GM18502 (cell line): Measurements from ENCODE around the gene ARSD.
A peak's percentile ranks its signal among the peaks of the same experiment; 100 is the strongest.
"Not testable (repeated sequence)": the region's sequence is repeated elsewhere in the genome, so short reads cannot be mapped to it uniquely, and the experiment has no call there.

Source experiments
- ATAC-seq: cut with Tn5 transposase; IDR thresholded peaks from one replicate; pipeline ENCODE4 v1.9.1; 2021; ENCODE audit warnings: mild to moderate bottlenecking; ENCODE audit not compliant: unreplicated experiment, poor library complexity

Gene ARSD, protein sequence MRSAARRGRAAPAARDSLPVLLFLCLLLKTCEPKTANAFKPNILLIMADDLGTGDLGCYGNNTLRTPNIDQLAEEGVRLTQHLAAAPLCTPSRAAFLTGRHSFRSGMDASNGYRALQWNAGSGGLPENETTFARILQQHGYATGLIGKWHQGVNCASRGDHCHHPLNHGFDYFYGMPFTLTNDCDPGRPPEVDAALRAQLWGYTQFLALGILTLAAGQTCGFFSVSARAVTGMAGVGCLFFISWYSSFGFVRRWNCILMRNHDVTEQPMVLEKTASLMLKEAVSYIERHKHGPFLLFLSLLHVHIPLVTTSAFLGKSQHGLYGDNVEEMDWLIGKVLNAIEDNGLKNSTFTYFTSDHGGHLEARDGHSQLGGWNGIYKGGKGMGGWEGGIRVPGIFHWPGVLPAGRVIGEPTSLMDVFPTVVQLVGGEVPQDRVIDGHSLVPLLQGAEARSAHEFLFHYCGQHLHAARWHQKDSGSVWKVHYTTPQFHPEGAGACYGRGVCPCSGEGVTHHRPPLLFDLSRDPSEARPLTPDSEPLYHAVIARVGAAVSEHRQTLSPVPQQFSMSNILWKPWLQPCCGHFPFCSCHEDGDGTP

GRCh38 chrX:2928583-2929434 is at the start of gene ARSD:
Gene ARSD, minus strand, starts transcription at chrX:2929339. Its CDS starts 64 bp downstream, at chrX:2929275.
- peak; percentile 92 for ATAC-seq

DNA sequence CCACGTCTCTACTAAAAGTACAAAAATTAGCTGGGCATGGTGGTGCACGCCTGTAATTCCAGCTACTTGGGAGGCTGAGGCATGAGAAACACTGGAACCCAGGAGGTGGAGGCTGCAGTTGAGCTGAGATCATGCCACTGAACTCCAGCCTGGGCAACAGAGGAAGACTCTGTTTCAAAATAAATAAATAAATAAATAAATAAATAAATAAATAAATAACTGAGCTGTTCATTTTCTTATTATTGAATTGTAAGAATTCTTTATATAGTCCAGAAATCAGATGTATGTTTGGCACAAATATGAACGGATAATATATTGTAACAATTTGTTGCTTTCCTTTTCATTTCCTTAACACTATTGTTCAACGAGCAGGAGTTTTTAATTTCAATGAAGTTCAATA is 49.5 kb upstream of the ARSD start:
- not testable (repeated sequence) for ATAC-seq

GRCh38 chrX:2974961-2975360 is 45.8 kb upstream of the ARSD start:
- no peak for ATAC-seq

GRCh38 chrX:2972391-2972790 is 43.3 kb upstream of the ARSD start:
- no peak for ATAC-seq

DNA sequence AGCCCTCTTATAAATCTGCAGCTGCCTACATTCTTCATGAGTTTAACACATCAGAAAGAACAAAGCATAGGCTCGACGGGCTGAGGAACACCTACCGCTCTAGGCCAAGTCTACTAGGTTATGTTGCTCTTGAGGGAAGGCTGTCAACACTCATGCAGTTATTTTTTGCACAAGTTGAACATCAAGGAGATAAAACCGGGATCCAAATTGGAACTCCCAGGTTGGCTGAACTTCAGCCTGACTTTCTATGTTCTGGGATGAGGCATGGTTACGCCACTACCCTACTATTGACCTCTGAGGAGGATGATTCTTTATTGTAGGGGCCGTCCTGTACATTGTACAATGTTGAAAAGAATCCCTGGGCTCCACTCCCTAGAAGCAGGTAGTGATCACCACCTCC is 39.9 kb upstream of the ARSD start:
- no peak for ATAC-seq

- no peak for ATAC-seq
Observed at GRCh38 chrX:2967998-2968909, 39.1 kb upstream of the ARSD start.

DNA sequence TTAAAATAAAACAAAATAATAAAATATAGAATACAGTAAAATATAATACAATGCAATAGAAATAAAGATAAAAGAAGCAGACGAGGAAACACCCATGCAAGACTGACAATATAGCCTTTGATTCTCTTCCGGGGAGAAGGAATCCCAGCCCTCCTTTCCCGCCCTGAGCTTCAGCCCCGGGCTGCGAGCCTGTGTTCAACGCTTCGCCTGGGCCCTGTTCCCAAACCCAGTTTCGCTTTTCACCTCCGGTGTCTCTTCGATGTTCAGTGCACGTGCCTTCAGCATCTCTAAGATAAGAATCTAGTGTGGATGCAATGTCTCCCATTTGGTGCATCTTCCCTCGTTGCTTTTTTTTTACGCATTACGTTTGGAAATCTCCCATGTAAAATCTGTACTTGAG is 38.4 kb upstream of the ARSD start:
- ATAC-seq, result no peak

- ATAC-seq, result no peak
Observed at GRCh38 chrX:2967012-2967411, 37.9 kb upstream of the ARSD start.

DNA sequence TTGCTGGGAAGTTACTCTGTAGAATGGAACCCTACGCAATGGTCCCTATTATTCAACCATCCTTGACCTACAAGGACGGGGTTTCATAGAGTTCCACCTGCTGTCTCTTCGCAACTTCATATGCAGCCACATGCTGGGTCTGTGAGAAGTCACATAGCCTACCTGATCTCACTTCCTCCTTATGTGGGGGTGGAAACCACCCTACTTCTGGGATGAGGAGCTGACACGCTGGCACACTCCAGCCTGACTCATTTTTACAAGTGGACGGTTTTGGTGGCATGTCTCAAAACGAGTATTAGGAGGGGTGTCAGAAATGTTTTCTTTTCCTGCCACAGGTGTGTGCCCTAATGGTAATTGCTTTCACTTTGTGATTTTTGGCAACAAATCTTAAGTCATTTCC is 36.8 kb upstream of the ARSD start:
- peak; percentile 61 for ATAC-seq

DNA sequence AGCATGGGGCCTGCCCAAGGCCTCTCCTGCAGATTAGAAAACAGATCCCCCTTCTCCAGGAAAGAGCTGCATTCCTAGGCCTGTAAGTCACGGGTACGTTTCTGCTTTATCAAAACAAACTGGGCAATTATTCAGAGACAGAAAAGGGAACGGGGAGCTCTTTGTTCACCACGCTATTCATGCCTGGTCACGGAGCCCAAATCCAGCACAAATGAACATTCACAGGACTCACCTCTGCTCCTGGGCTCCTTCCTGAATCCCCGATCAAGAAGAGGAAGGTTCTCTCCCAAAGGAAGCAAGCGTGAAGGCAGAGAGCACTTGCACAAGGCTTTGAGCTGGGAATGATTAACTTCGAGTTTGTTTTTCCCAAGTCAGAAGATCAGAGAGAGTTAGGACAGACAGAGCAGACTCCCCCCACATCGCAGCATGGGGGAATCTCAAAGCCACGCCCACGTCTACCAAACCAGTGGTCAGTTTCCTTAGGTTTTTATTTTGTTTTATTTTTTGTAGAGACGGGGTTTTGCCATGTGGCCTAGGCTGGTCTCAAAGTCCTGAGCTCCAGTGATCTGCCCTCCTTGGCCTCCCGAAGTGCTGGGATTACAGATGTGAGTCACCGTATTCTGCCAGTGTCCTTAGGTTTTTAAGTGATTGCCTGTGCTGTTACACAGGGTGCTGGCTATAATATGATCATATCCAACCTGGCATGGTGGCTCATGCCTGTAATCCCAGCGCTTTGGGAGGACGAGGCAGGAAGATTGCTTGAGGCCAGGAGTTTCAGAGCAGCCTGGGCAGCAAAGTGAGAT is 35.1 kb upstream of the ARSD start:
- ATAC-seq, result not testable (repeated sequence)

GRCh38 chrX:2963449-2963848 is 34.3 kb upstream of the ARSD start:
- not testable (repeated sequence) for ATAC-seq

GRCh38 chrX:2962381-2962780 is 33.2 kb upstream of the ARSD start:
- no peak for ATAC-seq

GRCh38 chrX:2960861-2961515 is 31.8 kb upstream of the ARSD start:
- no peak for ATAC-seq

GRCh38 chrX:2958199-2958598 is 29.1 kb upstream of the ARSD start:
- no peak for ATAC-seq

DNA sequence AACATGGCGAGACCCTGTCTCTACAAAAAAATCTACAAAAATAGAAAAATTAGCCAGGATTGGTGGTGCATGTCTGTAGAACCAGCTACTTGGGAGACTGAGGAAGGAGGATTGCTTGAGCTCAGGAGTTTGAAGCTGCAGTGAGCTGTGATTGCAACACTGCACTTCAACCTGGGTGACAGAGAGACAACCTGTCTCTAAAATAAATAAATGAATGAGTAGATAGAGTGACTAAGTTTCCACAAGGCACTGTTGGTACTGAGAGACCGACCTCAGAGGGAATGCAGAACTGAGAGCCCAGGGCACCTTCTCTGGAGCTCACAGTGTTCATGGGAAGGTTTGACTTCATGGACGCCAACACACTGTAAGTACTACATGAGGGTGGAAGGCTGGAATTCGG is 26.7 kb upstream of the ARSD start:
- ATAC-seq, result no peak

- ATAC-seq, result no peak
Observed at GRCh38 chrX:2955281-2955680, 26.1 kb upstream of the ARSD start.

DNA sequence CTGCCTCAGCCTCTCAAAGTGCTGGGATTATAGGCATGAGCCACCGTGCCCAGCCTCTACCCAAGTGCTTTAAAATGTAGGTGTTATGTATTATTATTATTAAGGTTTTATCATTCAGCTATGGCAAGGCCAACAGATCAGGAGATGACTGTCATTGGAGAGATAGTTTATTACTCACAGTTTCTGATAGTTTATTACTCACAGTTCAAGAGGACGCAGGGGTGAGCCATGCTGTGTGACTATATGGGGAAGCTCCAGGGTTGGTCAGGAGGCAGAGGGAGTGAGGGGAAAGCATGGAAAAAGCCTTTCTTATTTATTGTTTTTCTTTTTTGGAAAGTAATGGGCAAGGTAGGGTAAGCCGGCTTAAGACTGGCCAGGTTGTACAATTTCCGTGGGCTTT is 25.4 kb upstream of the ARSD start:
- no peak for ATAC-seq

GRCh38 chrX:2937942-2938341 is 8.8 kb upstream of the ARSD start:
- ATAC-seq, result not testable (repeated sequence)
